Measurements from ENCODE around the gene DPYD. TPM values are rescaled to one million over a fixed set of nuclear protein-coding genes. Genes with fewer than 3 reads are reported as not detected.

DPYD gene
- total RNA-seq, 1 experiment from 2014 or later: 0.46 TPM

GRCh38 chr1:97533358-97533757 lies 387.5 kb downstream of the DPYD start:
- ChIA-PET CTCF (no interaction called here), POLR2A (interaction anchor here (0.5 kb wide), 1 partner anchor 120 kb away, joined by 5 read pairs; no protein-coding TSS in a partner anchor)
- Mint-ChIP-seq H3K36me3 (no peaks in the 10 kb centered on the region), H3K27me3 (ENCODE audit: low read depth) (no peaks in the 10 kb centered on the region), H3K9me3 (no peaks in the 10 kb centered on the region), H3K4me1 (no peaks in the 10 kb centered on the region), H3K4me3 (no peak overlapping the region), H3K27ac (no peak overlapping the region)
- TF ChIP-seq SP1 (CRISPR knock-in tag; conservative IDR thresholded peaks at IDR 0.05): no peak
- no peak for TF ChIP-seq FOXK1 (CRISPR knock-in tag; IDR thresholded peaks at IDR 0.05)
- TF ChIP-seq EMX1 (CRISPR knock-in tag; IDR thresholded peaks at IDR 0.05): no peak
- TF ChIP-seq ZNF219 (CRISPR knock-in tag; IDR thresholded peaks at IDR 0.05; ENCODE audit: borderline replicate concordance): no peak
- TF ChIP-seq FOXP4 (CRISPR knock-in tag; IDR thresholded peaks at IDR 0.05): no peak
- no peak for TF ChIP-seq ZNF232 (CRISPR knock-in tag; IDR thresholded peaks at IDR 0.05)
- no peak for TF ChIP-seq CREB1 (CRISPR knock-in tag; IDR thresholded peaks at IDR 0.05)
- no peak for TF ChIP-seq MYBL2 (CRISPR knock-in tag; IDR thresholded peaks at IDR 0.05)
- no peak for TF ChIP-seq CREM (CRISPR knock-in tag; IDR thresholded peaks at IDR 0.05)
- no peak for TF ChIP-seq USF2 (CRISPR knock-in tag; IDR thresholded peaks at IDR 0.05)
- TF ChIP-seq ELF4 (CRISPR knock-in tag; IDR thresholded peaks at IDR 0.05; ENCODE audit: low read depth): no peak
- no peak for TF ChIP-seq IRF2 (CRISPR knock-in tag; IDR thresholded peaks at IDR 0.05; ENCODE audit: borderline replicate concordance, low read depth)
- no peak for DNase-seq (ENCODE audit: low spot score)
- ATAC-seq: no peak

GRCh38 chr1:97529600-97529999 lies 391.2 kb downstream of the DPYD start:
- TF ChIP-seq ATF6 (CRISPR knock-in tag; IDR thresholded peaks at IDR 0.05) (no peak), ZNF512 (CRISPR knock-in tag; IDR thresholded peaks at IDR 0.05; ENCODE audit: borderline replicate concordance) (peak; percentile 74; the same call in 1 of the 2 replicates)
- Mint-ChIP-seq H3K9me3 (no peaks in the 10 kb centered on the region), H3K27ac (no peak overlapping the region), H3K36me3 (no peaks in the 10 kb centered on the region), H3K4me1 (no peaks in the 10 kb centered on the region), H3K4me3 (no peak overlapping the region), H3K27me3 (ENCODE audit: low read depth) (no peaks in the 10 kb centered on the region)
- POLR2A ChIA-PET: no interaction called here
- no peak for DNase-seq (ENCODE audit: low spot score)
- no peak for ATAC-seq
- CTCF ChIA-PET: no interaction called here

GRCh38 chr1:97524211-97524610 lies 396.6 kb downstream of the DPYD start:
- H3K36me3 Mint-ChIP-seq: peaks cover 6% of the 10 kb centered on the region
- H3K4me1 Mint-ChIP-seq: no peaks in the 10 kb centered on the region
- TF ChIP-seq AR (CRISPR knock-in tag; IDR thresholded peaks at IDR 0.05) (no peak), TEAD4 (CRISPR knock-in tag; IDR thresholded peaks at IDR 0.05) (no peak), NR1H2 (CRISPR knock-in tag; IDR thresholded peaks at IDR 0.05) (no peak), ELF4 (CRISPR knock-in tag; IDR thresholded peaks at IDR 0.05; ENCODE audit: low read depth) (no peak), FOXP1 (CRISPR knock-in tag; IDR thresholded peaks at IDR 0.05; ENCODE audit: borderline replicate concordance) (no peak), CBFB (CRISPR knock-in tag; IDR thresholded peaks at IDR 0.05; ENCODE audit: low read depth) (no peak), SOX15 (CRISPR knock-in tag; IDR thresholded peaks at IDR 0.05) (no peak), CREB1 (CRISPR knock-in tag; IDR thresholded peaks at IDR 0.05) (no peak), CTCF (IDR thresholded peaks at IDR 0.05) (no peak)
- H3K27ac Mint-ChIP-seq: no peak overlapping the region
- no peak overlapping the region for H3K4me3 Mint-ChIP-seq
- no peaks in the 10 kb centered on the region; the same call in 1 of the 2 replicates for H3K27me3 Mint-ChIP-seq (ENCODE audit: low read depth)
- POLR2A ChIA-PET: no interaction called here
- CTCF ChIA-PET: no interaction called here
- ATAC-seq (no peak), DNase-seq (ENCODE audit: low spot score) (no peak)
- peaks cover 26% of the 10 kb centered on the region for H3K9me3 Mint-ChIP-seq

Measured in WTC11 (cell line).